Tibial nerve (tissue), 4 donors: Measurements from ENCODE around the gene COL11A2. TPM values are rescaled to one million over a fixed set of nuclear protein-coding genes. Genes with fewer than 3 reads are reported as not detected.

Experiments used
- DNase-seq, 2 donors: peaks; one replicate each; pipeline ENCODE4 v3.0.0-alpha.2; 2019; ENCODE audit warnings: low spot score in 2 of 2
- H3K27ac ChIP-seq, 4 donors: fragments of 200-600 bp; sonication (generic) in 3 of 4; one replicate each; pipeline ENCODE4 v1.5.1; 2017 to 2019; ENCODE audit warnings: mild to moderate bottlenecking in 1 of 4
- H3K27me3 ChIP-seq, 2 donors: fragments of 200-600 bp; sonication (generic) in 1 of 2; one replicate each; pipeline versions ENCODE4 v1.5.1 to v1.6.0; 2017 to 2019
- H3K36me3 ChIP-seq, 3 donors: fragments of 200-600 bp; sonication (generic); one replicate each; pipeline ENCODE4 v1.5.1; 2018 to 2019
- H3K4me1 ChIP-seq, 4 donors: fragments of 200-600 bp; sonication (generic) in 3 of 4; one replicate each; pipeline ENCODE4 v1.5.1; 2017 to 2019
- H3K4me3 ChIP-seq, 4 donors: fragments of 200-600 bp; sonication (generic) in 3 of 4; one replicate each; pipeline ENCODE4 v1.5.1; 2017 to 2019; ENCODE audit warnings: mild to moderate bottlenecking in 1 of 4, moderate library complexity in 1 of 4
- H3K9me3 ChIP-seq, 4 donors: fragments of 200-600 bp; sonication (generic) in 3 of 4; one replicate each; pipeline ENCODE4 v1.5.1; 2017 to 2019
- EP300 ChIP-seq, 2 donors: sonication (generic); formaldehyde crosslinking; IDR thresholded peaks; one replicate each; pipeline ENCODE4 v1.6.1; 2017; ENCODE audit warnings: antibody characterized with exemption in 2 of 2, mild to moderate bottlenecking in 1 of 2
- POLR2A ChIP-seq, 2 donors: fragments of 450-650 bp; IDR thresholded peaks; one replicate each; pipeline ENCODE4 v1.6.1; 2017; ENCODE audit warnings: antibody characterized with exemption in 2 of 2, mild to moderate bottlenecking in 2 of 2, moderate library complexity in 2 of 2
- WGBS, 2 donors: methylation state at CpG; one replicate each; pipeline ENCODE4 v1.1.5; 2018; 5-methylcytosine and 5-hydroxymethylcytosine counted together
- total RNA-seq, 4 donors: library from RNA; depleted of rRNA; stranded (reverse); fragments of >200 nt; gene quantifications; one replicate each; pipeline ENCODE4 v1.1.0, GENCODE V29; 2016
- TF ChIP-seq, protein P1 (sequence below), 5 experiments: fragments of 200-600 bp in 3 of 5; fragments of 450-650 bp in 2 of 5; sonication (generic) in 3 of 5; IDR thresholded peaks; one replicate each; pipeline ENCODE4 v1.5.1; 2016 to 2019; ENCODE audit warnings: antibody characterized with exemption in 5 of 5, mild to moderate bottlenecking in 3 of 5, moderate library complexity in 2 of 5

The COL11A2 gene
- total RNA-seq, 4 donors from 2014 or later, result 1.5 to 4.3 (median 2.9) TPM

DNA sequence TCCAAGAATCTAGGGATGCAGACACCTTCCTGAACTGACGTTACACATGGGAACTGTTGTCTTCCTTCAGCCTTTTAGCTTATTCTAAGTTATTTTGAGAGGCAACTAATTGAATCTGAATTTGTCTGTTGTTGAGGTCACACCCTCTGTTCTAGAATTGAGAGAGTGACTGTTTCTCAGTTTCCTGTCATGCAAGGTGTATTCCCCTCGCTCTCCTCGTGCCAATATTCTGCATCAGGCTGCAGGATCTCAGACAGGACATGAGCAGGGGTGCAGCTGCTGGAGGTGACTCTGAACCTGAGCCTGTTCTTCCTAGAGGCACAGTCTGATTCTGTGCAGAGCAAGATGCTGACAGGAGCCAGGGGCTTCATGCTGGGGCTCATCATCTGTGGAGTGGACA, 63.9 kb downstream of the COL11A2 start:
- no peaks in the 10 kb centered on the region for H3K36me3 ChIP-seq
- TF ChIP-seq POLR2A (IDR thresholded peaks at IDR 0.05) (no peak), EP300 (IDR thresholded peaks at IDR 0.05) (no peak)
- TF ChIP-seq, protein P1, sequence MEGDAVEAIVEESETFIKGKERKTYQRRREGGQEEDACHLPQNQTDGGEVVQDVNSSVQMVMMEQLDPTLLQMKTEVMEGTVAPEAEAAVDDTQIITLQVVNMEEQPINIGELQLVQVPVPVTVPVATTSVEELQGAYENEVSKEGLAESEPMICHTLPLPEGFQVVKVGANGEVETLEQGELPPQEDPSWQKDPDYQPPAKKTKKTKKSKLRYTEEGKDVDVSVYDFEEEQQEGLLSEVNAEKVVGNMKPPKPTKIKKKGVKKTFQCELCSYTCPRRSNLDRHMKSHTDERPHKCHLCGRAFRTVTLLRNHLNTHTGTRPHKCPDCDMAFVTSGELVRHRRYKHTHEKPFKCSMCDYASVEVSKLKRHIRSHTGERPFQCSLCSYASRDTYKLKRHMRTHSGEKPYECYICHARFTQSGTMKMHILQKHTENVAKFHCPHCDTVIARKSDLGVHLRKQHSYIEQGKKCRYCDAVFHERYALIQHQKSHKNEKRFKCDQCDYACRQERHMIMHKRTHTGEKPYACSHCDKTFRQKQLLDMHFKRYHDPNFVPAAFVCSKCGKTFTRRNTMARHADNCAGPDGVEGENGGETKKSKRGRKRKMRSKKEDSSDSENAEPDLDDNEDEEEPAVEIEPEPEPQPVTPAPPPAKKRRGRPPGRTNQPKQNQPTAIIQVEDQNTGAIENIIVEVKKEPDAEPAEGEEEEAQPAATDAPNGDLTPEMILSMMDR (IDR thresholded peaks at IDR 0.05), result no peak
- no peaks in the 10 kb centered on the region for H3K4me1 ChIP-seq
- no peak for DNase-seq
- no peaks in the 10 kb centered on the region for H3K27me3 ChIP-seq
- WGBS, 2 donors, result 75 to 79% methylated on average over 3 of the region's 3 CpGs
- H3K27ac ChIP-seq, result no peak overlapping the region
- H3K9me3 ChIP-seq, result peaks cover 0 to 8% (median 0%) of the 10 kb centered on the region in 4 donors
- H3K4me3 ChIP-seq, result no peak overlapping the region

- H3K27ac ChIP-seq, result no peak overlapping the region
- TF ChIP-seq EP300 (IDR thresholded peaks at IDR 0.05) (no peak), POLR2A (IDR thresholded peaks at IDR 0.05) (no peak)
- TF ChIP-seq, protein P1 (IDR thresholded peaks at IDR 0.05), result peak in 4 of 5 experiments; percentile 26 to 54 (median 39)
- no peaks in the 10 kb centered on the region for H3K27me3 ChIP-seq
- peak; percentile 44 to 75 for DNase-seq
- no peak overlapping the region for H3K4me3 ChIP-seq
- WGBS, 2 donors, result 51 to 56% methylated on average over 5 of the region's 5 CpGs
- H3K4me1 ChIP-seq, result no peaks in the 10 kb centered on the region
- H3K36me3 ChIP-seq, result no peaks in the 10 kb centered on the region
- H3K9me3 ChIP-seq, result peaks cover 0 to 8% (median 0%) of the 10 kb centered on the region in 4 donors
Observed at GRCh38 chr6:33126101-33126714, 66.1 kb downstream of the COL11A2 start.

DNA sequence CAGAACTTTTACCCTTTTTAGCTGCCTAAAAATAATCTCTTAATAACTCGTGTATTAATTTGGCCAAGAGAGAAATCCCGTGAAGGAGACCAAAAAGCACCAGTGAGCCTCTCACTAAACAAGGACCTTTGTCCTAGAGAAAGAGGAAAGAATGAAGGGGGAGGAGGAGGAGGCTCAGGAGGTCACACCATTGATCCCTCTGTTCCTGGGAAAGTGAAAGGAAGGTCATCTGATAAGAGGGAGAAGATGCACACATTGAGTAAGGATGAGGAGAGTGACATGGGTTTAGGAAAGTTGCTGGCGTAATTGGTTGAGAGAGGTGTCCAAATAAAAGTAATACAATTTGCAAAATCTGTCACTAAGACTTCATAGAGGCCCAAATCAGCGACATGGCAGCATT, 67.3 kb downstream of the COL11A2 start:
- Histone ChIP-seq H3K36me3 (no peaks in the 10 kb centered on the region), H3K27ac (no peak overlapping the region)

DNA sequence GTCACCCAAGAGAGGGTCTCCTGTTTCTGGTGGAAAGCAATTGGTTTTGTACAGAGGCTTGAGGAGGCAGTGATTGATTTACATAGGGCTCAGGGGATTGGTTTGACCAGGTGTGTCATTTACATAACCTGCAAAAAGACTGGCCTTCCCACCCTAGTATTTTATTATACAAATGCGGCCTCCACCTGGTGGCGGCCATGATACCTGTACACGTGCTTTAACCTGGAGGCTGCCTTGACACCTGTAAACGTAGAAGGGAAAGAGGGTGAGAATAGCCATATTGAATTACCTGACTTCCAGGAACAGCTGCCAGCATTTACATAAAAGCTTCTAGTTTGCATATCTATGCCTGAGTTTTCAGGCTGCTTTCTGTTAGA, 67.8 kb downstream of the COL11A2 start:
- Histone ChIP-seq H3K27ac (no peak overlapping the region), H3K4me1 (no peaks in the 10 kb centered on the region), H3K4me3 (no peak overlapping the region), H3K27me3 (no peaks in the 10 kb centered on the region), H3K36me3 (no peaks in the 10 kb centered on the region), H3K9me3 (peaks cover 0 to 8% (median 0%) of the 10 kb centered on the region in 4 donors)
- TF ChIP-seq EP300 (IDR thresholded peaks at IDR 0.05) (no peak), POLR2A (IDR thresholded peaks at IDR 0.05) (no peak)
- TF ChIP-seq, protein P1 (IDR thresholded peaks at IDR 0.05), result no peak
- DNase-seq, result no peak
- WGBS, 2 donors, result 88% methylated on average over 4 of the region's 4 CpGs

More for the DNA sequence above, 67.3 kb downstream of the COL11A2 start:
- TF ChIP-seq POLR2A (IDR thresholded peaks at IDR 0.05), result no peak
- TF ChIP-seq EP300 (IDR thresholded peaks at IDR 0.05), result no peak
- TF ChIP-seq, protein P1 (IDR thresholded peaks at IDR 0.05), result no peak
- H3K4me3 ChIP-seq, result no peak overlapping the region
- 54 to 62% methylated on average over 4 of the region's 4 CpGs for WGBS, 2 donors
- H3K9me3 ChIP-seq, result peaks cover 0 to 8% (median 0%) of the 10 kb centered on the region in 4 donors
- DNase-seq, result no peak
- H3K27me3 ChIP-seq, result no peaks in the 10 kb centered on the region
- no peaks in the 10 kb centered on the region for H3K4me1 ChIP-seq

- H3K27me3 ChIP-seq, result no peaks in the 10 kb centered on the region
- no peak overlapping the region for H3K4me3 ChIP-seq
- H3K9me3 ChIP-seq, result peaks cover 0 to 8% (median 0%) of the 10 kb centered on the region in 4 donors
- TF ChIP-seq, protein P1 (IDR thresholded peaks at IDR 0.05), result peak in 3 of 5 experiments; percentile 19 to 40 (median 39)
- TF ChIP-seq EP300 (IDR thresholded peaks at IDR 0.05), result no peak
- H3K4me1 ChIP-seq, result no peaks in the 10 kb centered on the region
- H3K27ac ChIP-seq, result no peak overlapping the region
- no peak for DNase-seq
- H3K36me3 ChIP-seq, result no peaks in the 10 kb centered on the region
- WGBS, 2 donors, result 82 to 87% methylated on average over 20 of the region's 20 CpGs
Observed at GRCh38 chr6:33123732-33124524, 68.3 kb downstream of the COL11A2 start.
